ENCODE results near the gene GLT8D2. TPM values are rescaled to one million over a fixed set of nuclear protein-coding genes. Genes with fewer than 3 reads are reported as not detected.

GLT8D2 gene
- total and polyA plus RNA-seq, 2 donors (not counting 1 experiment from before 2014, with no cell fraction given): 36.3 to 90.1 TPM

DNA sequence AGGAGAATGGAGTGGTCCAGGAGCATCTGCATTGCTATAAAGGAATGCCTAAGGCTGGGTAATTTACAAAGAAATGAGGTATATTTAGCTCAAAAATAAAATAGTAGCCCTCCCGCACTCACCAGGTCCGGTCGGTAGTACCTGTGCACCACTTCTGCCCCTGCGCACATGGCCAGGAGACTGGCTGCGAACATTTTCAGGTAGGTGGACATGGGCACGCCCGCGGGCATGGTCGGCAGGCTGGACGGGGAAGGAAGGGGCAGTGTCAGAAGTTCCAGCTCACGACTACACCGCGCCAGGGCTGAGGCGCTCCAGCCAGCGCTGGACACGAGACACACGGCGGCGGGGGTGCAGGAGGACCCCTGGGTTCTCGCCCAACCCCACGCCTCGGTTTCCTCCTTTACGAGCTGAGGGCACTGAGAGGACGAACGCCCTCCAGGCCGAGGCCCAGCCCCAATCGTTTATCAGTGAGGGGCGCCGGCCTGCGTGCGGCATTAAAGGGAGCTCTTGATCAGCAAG lies 93.4 kb downstream of the GLT8D2 start:
- Histone ChIP-seq H4K20me1 (ENCODE audit: control insufficient read depth, extremely low read depth, insufficient read depth, low read length) (no peaks in the 10 kb centered on the region), H3K27me3 (ENCODE audit: control insufficient read depth, insufficient read depth, low read length) (no peaks in the 10 kb centered on the region), H3K4me3 (replicated peaks in 1 of 4; ENCODE audit: control extremely low read depth in 1 of 4, insufficient read depth in 1 of 4, low read depth in 3 of 4, low read length in 4 of 4) (peak overlapping the region; percentile 89 to 94 (median 90)), H3K9me3 (ENCODE audit: control insufficient read depth, insufficient read depth, low read depth, low read length) (no peaks in the 10 kb centered on the region), H2AFZ (ENCODE audit: low read length) (peak overlapping the region; percentile 96), H3K9ac (ENCODE audit: insufficient read depth, low read length) (peak overlapping the region; percentile 84), H3K4me2 (ENCODE audit: extremely low read depth, insufficient read depth, low read length) (peak overlapping the region; percentile 100), H3K79me2 (ENCODE audit: control insufficient read depth, insufficient read depth, low read length) (peaks cover 25% of the 10 kb centered on the region), H3K36me3 (ENCODE audit: control insufficient read depth, insufficient read depth, low read length) (peaks cover 6% of the 10 kb centered on the region), H3K4me1 (ENCODE audit: control insufficient read depth, extremely low read depth, insufficient read depth, low read length) (peaks cover 3% of the 10 kb centered on the region), H3K27ac (ENCODE audit: insufficient read depth, low read length) (peak overlapping the region; percentile 93)
- TF ChIP-seq EZH2 (IDR thresholded peaks at IDR 0.05; ENCODE audit: low read length, missing control alignments): no peak
- TF ChIP-seq, protein P1, sequence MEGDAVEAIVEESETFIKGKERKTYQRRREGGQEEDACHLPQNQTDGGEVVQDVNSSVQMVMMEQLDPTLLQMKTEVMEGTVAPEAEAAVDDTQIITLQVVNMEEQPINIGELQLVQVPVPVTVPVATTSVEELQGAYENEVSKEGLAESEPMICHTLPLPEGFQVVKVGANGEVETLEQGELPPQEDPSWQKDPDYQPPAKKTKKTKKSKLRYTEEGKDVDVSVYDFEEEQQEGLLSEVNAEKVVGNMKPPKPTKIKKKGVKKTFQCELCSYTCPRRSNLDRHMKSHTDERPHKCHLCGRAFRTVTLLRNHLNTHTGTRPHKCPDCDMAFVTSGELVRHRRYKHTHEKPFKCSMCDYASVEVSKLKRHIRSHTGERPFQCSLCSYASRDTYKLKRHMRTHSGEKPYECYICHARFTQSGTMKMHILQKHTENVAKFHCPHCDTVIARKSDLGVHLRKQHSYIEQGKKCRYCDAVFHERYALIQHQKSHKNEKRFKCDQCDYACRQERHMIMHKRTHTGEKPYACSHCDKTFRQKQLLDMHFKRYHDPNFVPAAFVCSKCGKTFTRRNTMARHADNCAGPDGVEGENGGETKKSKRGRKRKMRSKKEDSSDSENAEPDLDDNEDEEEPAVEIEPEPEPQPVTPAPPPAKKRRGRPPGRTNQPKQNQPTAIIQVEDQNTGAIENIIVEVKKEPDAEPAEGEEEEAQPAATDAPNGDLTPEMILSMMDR (conservative IDR thresholded peaks at IDR 0.05 in 1 of 2, IDR thresholded peaks at IDR 0.05 in 1 of 2; ENCODE audit: low read depth in 1 of 2, low read length in 2 of 2): no peak
- no peak for DNase-seq (ENCODE audit: low read depth in 2 of 2)

DNA sequence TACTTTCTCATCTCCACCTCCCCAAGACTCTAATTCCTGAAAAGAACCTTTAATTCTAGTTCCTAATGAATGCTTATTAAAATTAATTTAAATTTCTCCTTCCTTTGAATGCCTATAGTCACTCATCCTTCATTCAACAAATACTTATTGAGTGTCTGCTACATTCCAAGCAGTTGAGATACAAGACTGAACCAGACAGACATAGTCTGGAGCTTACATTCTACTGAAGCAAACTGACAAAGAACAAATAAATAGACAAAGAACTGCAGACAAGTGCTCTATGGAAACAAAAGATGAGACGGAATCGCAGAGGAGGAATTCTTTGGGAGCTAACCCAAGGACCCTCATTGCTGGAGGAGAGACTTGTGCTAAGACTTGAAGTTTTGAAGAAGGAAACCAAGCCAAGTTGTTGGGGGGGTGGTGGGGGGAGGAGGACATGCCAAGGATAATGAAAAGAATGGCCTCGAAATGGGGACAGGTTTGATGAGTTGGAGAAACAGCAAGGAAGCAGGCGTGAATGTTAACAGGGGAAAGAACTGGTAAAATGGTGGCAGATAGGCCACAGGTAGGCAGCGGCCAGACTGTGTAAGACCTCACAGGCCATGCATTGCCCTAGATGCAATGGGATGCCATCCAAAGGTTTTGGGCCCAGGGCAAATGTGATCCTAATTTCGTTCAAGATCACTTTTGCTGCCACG lies 94.0 kb downstream of the GLT8D2 start:
- Histone ChIP-seq H3K9me3 (ENCODE audit: control insufficient read depth, insufficient read depth, low read depth, low read length) (no peaks in the 10 kb centered on the region), H3K4me2 (ENCODE audit: extremely low read depth, insufficient read depth, low read length) (peak overlapping the region; percentile 100), H3K27me3 (ENCODE audit: control insufficient read depth, insufficient read depth, low read length) (no peaks in the 10 kb centered on the region), H2AFZ (ENCODE audit: low read length) (peak overlapping the region; percentile 96), H4K20me1 (ENCODE audit: control insufficient read depth, extremely low read depth, insufficient read depth, low read length) (no peaks in the 10 kb centered on the region), H3K9ac (ENCODE audit: insufficient read depth, low read length) (peak overlapping the region; percentile 84), H3K4me1 (ENCODE audit: control insufficient read depth, extremely low read depth, insufficient read depth, low read length) (peaks cover 3% of the 10 kb centered on the region), H3K79me2 (ENCODE audit: control insufficient read depth, insufficient read depth, low read length) (peaks cover 25% of the 10 kb centered on the region), H3K27ac (ENCODE audit: insufficient read depth, low read length) (peak overlapping the region; percentile 93), H3K4me3 (replicated peaks in 1 of 4; ENCODE audit: control extremely low read depth in 1 of 4, insufficient read depth in 1 of 4, low read depth in 3 of 4, low read length in 4 of 4) (peak overlapping the region; percentile 89 to 94 (median 90)), H3K36me3 (ENCODE audit: control insufficient read depth, insufficient read depth, low read length) (peaks cover 6% of the 10 kb centered on the region)
- TF ChIP-seq EZH2 (IDR thresholded peaks at IDR 0.05; ENCODE audit: low read length, missing control alignments): no peak
- TF ChIP-seq, protein P1 (conservative IDR thresholded peaks at IDR 0.05 in 1 of 2, IDR thresholded peaks at IDR 0.05 in 1 of 2; ENCODE audit: low read depth in 1 of 2, low read length in 2 of 2): no peak
- DNase-seq (ENCODE audit: low read depth in 2 of 2): peak in 1 of 2 donors; percentile 70

GRCh38 chr12:103952497-103952896 lies 97.5 kb downstream of the GLT8D2 start:
- H3K9ac ChIP-seq (ENCODE audit: insufficient read depth, low read length): no peak overlapping the region
- H3K9me3 ChIP-seq (ENCODE audit: control insufficient read depth, insufficient read depth, low read depth, low read length): no peaks in the 10 kb centered on the region
- H3K79me2 ChIP-seq (ENCODE audit: control insufficient read depth, insufficient read depth, low read length): peaks cover 25% of the 10 kb centered on the region
- no peaks in the 10 kb centered on the region for H3K27me3 ChIP-seq (ENCODE audit: control insufficient read depth, insufficient read depth, low read length)
- H3K4me2 ChIP-seq (ENCODE audit: extremely low read depth, insufficient read depth, low read length): no peak overlapping the region
- peaks cover 2% of the 10 kb centered on the region for H3K4me1 ChIP-seq (ENCODE audit: control insufficient read depth, extremely low read depth, insufficient read depth, low read length)
- DNase-seq (ENCODE audit: low read depth in 2 of 2): no peak
- TF ChIP-seq, protein P1 (conservative IDR thresholded peaks at IDR 0.05 in 1 of 2, IDR thresholded peaks at IDR 0.05 in 1 of 2; ENCODE audit: low read depth in 1 of 2, low read length in 2 of 2): no peak
- TF ChIP-seq EZH2 (IDR thresholded peaks at IDR 0.05; ENCODE audit: low read length, missing control alignments): no peak
- peaks cover 12% of the 10 kb centered on the region for H3K36me3 ChIP-seq (ENCODE audit: control insufficient read depth, insufficient read depth, low read length)
- no peak overlapping the region for H2AFZ ChIP-seq (ENCODE audit: low read length)
- H4K20me1 ChIP-seq (ENCODE audit: control insufficient read depth, extremely low read depth, insufficient read depth, low read length): no peaks in the 10 kb centered on the region
- no peak overlapping the region for H3K27ac ChIP-seq (ENCODE audit: insufficient read depth, low read length)
- no peak overlapping the region for H3K4me3 ChIP-seq (replicated peaks in 1 of 4; ENCODE audit: control extremely low read depth in 1 of 4, insufficient read depth in 1 of 4, low read depth in 3 of 4, low read length in 4 of 4)

Data from fibroblast of lung (primary cell).